Stimulated activated CD4-positive, alpha-beta T cell treated with anti-CD3 and anti-CD28 coated beads, Interleukin-1b, Interleukin-23, amount 100 ng/mL, for 48 hours (primary cell): ENCODE measurements around the gene DYSF.

Experiments used
- DNase-seq: peaks from one replicate; pipeline ENCODE4 v3.0.0-alpha.2; 2020

DYSF gene

DNA sequence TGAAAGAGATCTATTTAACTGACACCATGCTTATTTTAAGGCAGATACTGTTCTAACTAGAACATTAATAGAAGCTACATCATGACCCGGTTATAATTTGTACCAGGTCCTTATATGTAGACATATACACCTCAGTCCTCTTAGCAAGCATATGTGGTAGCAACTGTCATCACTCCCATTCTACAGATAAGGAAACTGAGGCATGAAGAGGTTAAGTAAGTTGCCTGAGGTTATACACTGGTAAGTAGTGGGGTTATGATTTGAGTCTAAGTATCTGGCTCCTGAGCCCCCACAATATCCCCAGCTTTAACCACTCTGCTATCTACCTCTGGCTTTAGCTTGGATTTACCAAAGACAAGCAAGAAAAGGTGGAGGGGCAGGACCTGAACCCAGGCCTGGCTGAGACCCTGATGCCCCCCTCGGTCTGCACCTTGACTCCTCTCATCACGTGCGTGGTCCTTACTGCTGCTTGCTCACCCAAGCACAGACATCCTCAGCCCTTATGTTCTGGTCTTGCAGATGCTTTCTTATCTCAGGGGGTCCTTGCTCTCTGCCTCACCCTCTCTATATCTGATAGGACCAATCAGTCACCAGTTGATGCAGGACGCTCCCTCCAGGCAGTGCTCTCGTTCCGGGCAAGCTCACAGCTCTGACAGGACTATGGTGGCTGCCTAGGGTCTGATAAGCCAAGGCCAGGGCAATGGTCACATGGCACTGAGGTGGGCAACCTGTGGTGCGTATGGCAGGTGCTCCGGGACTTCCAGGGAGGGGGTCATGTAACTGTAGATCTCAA lies 4.0 kb downstream of the DYSF start:
- DNase-seq: no peak

DNA sequence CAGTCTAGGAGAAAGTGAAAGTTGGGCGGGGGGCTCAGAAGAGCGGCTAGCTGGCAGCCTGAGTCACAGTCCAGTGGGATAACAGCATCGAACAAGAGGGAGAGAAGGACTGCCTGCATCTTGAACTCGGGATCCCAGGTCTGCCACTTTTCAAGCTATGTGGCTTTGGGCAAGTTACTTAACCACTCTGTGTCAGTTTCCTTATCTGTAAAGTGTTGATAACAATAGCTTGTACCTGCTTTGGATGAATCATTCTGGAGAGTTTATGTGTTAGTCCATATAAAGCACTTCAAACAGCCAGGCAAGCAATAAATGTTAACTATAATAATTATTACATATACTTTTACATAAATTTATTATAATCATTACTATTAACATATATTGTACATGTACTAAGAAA lies 4.6 kb downstream of the DYSF start:
- DNase-seq: no peak

DNA sequence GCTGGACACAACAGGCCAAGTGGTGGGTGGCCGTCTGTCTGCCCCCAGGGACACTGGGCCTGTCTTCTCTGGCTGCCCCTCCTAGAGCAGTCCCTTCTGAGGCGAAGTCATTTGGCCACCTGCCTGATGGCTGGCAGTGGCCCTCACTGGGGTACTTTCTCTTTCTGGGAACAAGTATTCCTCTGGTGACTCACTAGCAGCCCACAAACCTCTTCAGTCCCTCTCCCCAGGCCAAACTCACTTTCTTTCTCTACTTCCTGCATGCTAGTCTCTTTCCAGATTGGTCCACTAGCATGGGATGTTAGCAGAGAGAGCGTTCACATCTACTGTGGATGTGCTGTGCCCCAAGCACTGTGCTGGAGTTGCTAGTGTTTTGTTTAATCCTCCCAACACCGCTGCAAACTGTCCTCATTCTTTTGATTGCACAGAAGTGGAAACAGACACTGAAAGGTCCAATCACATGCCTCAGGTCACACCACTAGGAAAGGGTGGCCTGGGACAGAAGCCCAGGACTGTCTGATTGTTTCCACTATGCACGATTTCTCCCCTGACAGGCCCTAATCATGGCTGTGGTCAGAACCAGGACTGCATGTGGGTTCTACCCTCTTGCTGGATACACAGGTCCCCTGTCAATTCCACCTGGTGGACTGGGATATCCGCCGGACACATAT lies 5.2 kb downstream of the DYSF start:
- no peak for DNase-seq

DNA sequence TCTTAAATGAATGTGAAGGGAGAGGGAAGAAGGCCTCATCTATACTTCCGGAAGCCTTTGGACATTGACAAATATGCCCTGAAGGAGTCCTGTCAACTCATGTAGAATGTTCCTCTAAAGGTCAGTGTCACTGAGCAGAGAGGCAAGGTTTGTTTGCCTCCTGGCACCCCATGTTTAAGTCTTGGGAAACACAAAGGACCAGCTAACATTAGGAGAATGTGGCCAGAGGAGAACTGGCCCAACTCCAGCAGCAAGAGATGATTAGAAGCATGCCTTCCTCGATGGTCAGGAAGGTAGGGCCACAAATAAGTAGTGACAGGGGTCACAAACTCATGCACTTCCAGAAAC lies 5.7 kb downstream of the DYSF start:
- no peak for DNase-seq

DNA sequence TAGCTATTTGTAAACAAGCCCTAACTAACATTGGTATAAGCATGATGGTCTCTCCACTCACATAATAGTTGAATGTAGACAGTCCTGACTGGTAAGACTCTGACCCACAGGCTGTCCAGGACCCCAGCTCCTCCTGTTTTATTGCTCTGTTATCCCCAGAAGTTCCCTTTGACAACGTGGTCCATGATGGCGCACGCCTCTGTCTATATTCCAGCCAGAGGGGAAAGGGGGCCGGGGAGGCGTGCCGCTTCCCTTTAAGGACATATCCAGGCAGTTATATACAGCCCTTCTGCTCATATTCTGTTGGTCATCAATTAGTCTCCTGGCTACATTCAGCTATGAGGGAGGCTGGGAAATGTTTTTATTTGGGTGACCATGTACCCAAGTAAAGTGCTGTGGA lies 6.7 kb downstream of the DYSF start:
- DNase-seq: no peak

- DNase-seq: no peak
Observed at GRCh38 chr2:71460595-71461303, 7.4 kb downstream of the DYSF start.

DNA sequence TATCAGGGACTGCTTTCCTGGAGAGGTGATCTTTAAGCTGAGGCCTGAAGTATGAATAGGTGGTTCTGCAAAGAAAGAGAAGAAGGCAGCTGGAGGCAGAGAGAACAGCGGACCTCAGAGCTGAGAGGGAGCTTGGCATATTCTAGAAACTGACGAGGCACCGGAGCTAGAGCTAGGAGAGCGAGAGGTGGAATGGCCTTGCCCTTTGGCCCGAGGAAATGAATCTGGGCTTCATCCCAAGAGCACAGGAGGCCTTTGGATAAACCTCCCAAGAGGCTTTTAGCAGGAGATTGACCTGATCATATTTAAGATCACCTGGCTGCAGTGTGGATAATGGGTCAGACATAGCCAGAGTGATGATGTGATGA lies 7.9 kb downstream of the DYSF start:
- DNase-seq: no peak

GRCh38 chr2:71462056-71462605 lies 8.8 kb downstream of the DYSF start:
- DNase-seq: no peak

DNA sequence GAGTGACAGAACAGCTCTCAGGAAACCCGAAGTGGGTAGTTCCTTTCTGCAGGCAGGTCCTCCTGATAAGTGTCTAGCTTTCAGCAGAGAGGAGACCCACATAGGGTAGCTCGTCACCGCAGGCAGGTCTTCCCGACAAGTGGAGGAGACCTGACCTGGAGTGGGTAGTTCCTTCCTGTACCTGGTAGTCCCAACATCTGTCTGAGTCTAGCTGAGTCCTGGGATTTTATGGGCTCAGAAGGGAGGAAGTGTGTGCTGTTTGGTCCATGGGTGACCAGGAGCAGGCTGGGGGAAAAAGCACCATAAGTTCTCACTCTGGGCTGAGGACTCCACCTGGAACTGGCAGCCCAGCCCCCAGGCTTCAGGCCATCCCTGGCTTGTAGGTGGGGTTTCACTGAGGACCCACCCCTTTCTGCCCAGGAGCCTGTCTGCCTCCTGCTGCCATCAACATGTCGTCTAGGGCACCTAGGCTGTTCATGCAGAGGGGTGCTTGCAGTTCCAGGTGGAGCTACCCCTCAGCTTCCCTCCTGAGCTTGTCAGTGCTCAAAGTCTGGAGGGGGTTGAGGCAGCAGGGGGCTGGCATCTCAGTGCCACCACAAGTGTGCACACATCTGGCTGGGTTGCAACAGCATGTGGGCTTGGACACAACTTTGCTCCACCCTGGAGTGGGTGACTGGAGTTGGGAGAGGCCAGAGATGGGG lies 9.4 kb downstream of the DYSF start:
- DNase-seq: no peak

DNA sequence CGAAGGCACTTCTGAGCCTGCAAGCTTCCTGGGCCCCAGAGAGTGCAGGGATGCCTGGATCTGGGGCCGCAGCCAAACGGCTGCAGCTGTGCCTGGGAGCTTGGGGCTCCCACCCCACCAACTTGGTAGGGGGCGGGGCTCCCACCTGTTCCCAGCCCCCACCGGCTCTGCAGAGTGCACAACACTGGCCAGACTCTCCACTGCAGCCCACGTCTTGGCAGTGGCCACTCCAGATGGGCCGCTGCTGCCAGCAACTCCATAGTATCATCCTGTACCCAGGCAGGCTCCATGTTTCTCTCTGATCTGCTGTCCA lies 9.9 kb downstream of the DYSF start:
- DNase-seq: no peak

GRCh38 chr2:71464389-71464788 lies 11.0 kb downstream of the DYSF start:
- DNase-seq: no peak

DNA sequence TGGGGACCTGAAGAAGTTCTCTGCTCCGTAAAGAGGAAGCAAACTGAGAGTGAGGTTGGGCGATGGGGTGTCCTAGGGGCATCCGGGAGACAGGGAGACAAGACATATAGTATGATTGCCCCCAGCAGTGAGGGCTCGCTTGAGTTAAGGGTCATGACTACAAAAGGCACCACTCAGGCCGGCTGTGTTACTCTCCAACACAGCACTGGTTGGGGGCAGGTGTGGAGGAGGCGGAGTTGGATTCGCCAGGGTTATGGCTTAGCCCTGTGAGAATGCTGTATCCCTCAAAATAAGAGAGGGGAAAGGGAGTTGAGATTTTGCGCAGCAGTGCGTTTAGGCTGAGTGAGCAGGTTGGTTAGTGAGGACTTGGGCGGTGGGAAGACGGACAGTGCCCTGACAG lies 12.0 kb downstream of the DYSF start:
- DNase-seq: no peak

GRCh38 chr2:71465961-71466300 lies 12.6 kb downstream of the DYSF start:
- no peak for DNase-seq

- no peak for DNase-seq
Observed at GRCh38 chr2:71466301-71467179, 13.2 kb downstream of the DYSF start.

GRCh38 chr2:71467180-71467815 lies 13.9 kb downstream of the DYSF start:
- DNase-seq: no peak

GRCh38 chr2:71468279-71469015 lies 15.1 kb downstream of the DYSF start:
- DNase-seq: no peak

- DNase-seq: no peak
Observed at GRCh38 chr2:71469403-71470398, 16.3 kb downstream of the DYSF start.

DNA sequence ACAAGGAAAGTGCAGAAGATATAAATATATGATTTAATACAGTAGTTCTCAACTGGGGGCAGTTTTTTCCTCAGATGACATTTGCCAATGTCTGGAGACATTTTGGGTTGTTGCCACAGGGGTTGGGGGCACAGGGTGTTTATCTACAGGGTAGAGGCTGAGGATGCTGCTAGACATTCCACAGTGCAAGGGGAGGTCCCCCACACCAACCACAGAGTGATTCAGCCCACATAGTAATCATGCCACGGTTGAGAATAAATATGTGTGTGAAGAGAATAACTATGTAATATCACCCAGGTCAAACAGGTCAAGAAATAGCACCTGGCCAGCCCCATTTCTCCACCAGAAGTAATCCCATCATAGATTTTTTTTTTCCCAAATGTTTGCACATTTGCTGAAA lies 17.9 kb downstream of the DYSF start:
- no peak for DNase-seq

- no peak for DNase-seq
Observed at GRCh38 chr2:71472019-71472418, 18.7 kb downstream of the DYSF start.
